Measurements from ENCODE around the gene THSD4. TPM values are rescaled to one million over a fixed set of nuclear protein-coding genes. Genes with fewer than 3 reads are reported as not detected.

The THSD4 gene
- total and polyA plus RNA-seq, 9 of the 15 experiments (the other 6 are each of a cell fraction or from before 2014, with no cell fraction given), result 0.04 TPM; not detected in 5

DNA sequence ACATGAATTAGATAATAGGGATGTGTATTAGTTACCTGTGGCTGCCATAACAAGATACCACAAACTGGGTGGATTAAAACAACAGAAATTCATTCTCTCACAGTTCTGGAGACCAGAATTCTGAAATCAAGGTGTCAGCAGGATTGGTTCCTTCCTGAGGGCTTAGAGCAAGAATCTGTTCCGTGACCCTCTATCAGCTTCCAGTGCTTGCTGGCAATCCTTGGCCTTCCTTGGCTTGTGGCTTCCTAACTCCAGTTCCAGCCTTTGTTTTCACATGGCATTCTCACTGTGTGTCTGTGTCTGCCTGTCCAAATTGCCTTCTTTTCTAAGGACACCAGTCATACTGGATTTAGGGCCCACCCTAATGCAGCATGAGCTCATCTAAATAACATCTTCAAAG lies 600.6 kb downstream of the THSD4 start (continued):
- TF ChIP-seq, protein P1, sequence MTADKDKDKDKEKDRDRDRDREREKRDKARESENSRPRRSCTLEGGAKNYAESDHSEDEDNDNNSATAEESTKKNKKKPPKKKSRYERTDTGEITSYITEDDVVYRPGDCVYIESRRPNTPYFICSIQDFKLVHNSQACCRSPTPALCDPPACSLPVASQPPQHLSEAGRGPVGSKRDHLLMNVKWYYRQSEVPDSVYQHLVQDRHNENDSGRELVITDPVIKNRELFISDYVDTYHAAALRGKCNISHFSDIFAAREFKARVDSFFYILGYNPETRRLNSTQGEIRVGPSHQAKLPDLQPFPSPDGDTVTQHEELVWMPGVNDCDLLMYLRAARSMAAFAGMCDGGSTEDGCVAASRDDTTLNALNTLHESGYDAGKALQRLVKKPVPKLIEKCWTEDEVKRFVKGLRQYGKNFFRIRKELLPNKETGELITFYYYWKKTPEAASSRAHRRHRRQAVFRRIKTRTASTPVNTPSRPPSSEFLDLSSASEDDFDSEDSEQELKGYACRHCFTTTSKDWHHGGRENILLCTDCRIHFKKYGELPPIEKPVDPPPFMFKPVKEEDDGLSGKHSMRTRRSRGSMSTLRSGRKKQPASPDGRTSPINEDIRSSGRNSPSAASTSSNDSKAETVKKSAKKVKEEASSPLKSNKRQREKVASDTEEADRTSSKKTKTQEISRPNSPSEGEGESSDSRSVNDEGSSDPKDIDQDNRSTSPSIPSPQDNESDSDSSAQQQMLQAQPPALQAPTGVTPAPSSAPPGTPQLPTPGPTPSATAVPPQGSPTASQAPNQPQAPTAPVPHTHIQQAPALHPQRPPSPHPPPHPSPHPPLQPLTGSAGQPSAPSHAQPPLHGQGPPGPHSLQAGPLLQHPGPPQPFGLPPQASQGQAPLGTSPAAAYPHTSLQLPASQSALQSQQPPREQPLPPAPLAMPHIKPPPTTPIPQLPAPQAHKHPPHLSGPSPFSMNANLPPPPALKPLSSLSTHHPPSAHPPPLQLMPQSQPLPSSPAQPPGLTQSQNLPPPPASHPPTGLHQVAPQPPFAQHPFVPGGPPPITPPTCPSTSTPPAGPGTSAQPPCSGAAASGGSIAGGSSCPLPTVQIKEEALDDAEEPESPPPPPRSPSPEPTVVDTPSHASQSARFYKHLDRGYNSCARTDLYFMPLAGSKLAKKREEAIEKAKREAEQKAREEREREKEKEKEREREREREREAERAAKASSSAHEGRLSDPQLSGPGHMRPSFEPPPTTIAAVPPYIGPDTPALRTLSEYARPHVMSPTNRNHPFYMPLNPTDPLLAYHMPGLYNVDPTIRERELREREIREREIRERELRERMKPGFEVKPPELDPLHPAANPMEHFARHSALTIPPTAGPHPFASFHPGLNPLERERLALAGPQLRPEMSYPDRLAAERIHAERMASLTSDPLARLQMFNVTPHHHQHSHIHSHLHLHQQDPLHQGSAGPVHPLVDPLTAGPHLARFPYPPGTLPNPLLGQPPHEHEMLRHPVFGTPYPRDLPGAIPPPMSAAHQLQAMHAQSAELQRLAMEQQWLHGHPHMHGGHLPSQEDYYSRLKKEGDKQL (CRISPR knock-in tag; IDR thresholded peaks at IDR 0.05; ENCODE audit: borderline replicate concordance), result no peak
- no peak for TF ChIP-seq CBX1 (IDR thresholded peaks at IDR 0.05; ENCODE audit: low read depth)

DNA sequence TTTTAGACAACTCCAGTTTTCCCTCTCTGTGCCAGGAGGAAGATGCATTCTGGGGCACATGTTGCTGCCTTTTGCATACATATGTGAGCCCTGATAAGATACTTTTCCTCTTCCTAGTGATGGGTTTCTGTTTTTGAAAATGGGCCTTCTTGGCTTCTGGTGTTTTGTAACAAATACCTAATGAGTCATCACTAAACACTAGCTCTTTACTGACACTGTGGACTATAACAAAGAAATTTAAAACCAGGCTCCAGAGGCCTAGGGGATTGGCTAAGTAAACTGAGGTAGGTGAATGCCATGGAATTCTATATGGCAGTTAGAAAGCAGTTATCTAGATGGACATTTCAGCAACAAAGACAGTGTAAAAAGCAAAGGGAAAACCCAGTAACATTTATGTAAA lies 601.7 kb downstream of the THSD4 start:
- no TSS peak for BruUV-seq (replicated peaks)
- H4K20me1 ChIP-seq (replicated peaks; ENCODE audit: control insufficient read depth, insufficient read depth, low read length), result no peaks in the 10 kb centered on the region
- CTCF ChIA-PET (ENCODE audit: low intra/inter-chr PET ratio), result no interaction called here
- no peaks in the 10 kb centered on the region for H3K9me3 ChIP-seq (replicated peaks; ENCODE audit: control insufficient read depth, insufficient read depth, low read depth, low read length)
- H3K9me1 ChIP-seq (ENCODE audit: control insufficient read depth, insufficient read depth, low read length), result no peaks in the 10 kb centered on the region
- in situ Hi-C loops (cut with MboI), result no loop called here
- no peak overlapping the region for H2AFZ ChIP-seq (ENCODE audit: low read depth, low read length)
- DNase-seq (ENCODE audit: extremely low read depth in 1 of 4, low spot score in 3 of 4) (no peak), FAIRE-seq (no peak), ATAC-seq (no peak)
- no peak overlapping the region for H3K4me2 ChIP-seq (ENCODE audit: insufficient read depth, low read length)
- POLR2A ChIA-PET, result no interaction called here
- TF ChIP-seq ZNF146 (CRISPR knock-in tag; IDR thresholded peaks at IDR 0.05; ENCODE audit: unreplicated experiment) (no peak), NR3C1 (CRISPR knock-in tag; IDR thresholded peaks at IDR 0.05) (no peak), ZNF444 (CRISPR knock-in tag; IDR thresholded peaks at IDR 0.05) (no peak), TAF7 (tag; IDR thresholded peaks at IDR 0.05) (no peak)
- no peaks in the 10 kb centered on the region for H3K4me1 ChIP-seq (replicated peaks in 1 of 2; ENCODE audit: control insufficient read depth in 2 of 2, insufficient read depth in 2 of 2, low read length in 2 of 2)
- H3K9ac ChIP-seq (ENCODE audit: insufficient read depth in 1 of 2, low read depth in 2 of 2, low read length in 2 of 2), result no peak overlapping the region
- intact Hi-C loops (cut with micrococcal nuclease), result no loop called here
- no peak overlapping the region for H3K27ac ChIP-seq (ENCODE audit: extremely low read depth, low read depth, low read length)
- no peaks in the 10 kb centered on the region for H3K36me3 ChIP-seq (ENCODE audit: control insufficient read depth, insufficient read depth, low read length)
- no peak overlapping the region for H3K4me3 ChIP-seq
- peaks cover 0 to 6% of the 10 kb centered on the region in 2 experiments; a peak in 3 of 5 replicates for H3K27me3 ChIP-seq (ENCODE audit: control insufficient read depth in 2 of 2, insufficient read depth in 2 of 2, low read length in 2 of 2)
- H3K79me2 ChIP-seq (ENCODE audit: control insufficient read depth, insufficient read depth, low read length), result no peaks in the 10 kb centered on the region
